GM23338 (cell line): ENCODE results near the gene FUT6. TPM values are rescaled to one million over a fixed set of nuclear protein-coding genes. Genes with fewer than 3 reads are reported as not detected.

ENCODE experiments used
- ATAC-seq: fragments of 200-7000 bp; cut with Tn5 transposase; 3 replicates; pipeline ENCODE4 v1.9.1; 2020
- DNase-seq: peaks from one replicate; pipeline ENCODE4 v3.0.0-alpha.2; 2015; ENCODE audit warnings: low spot score
- H2AFZ ChIP-seq: fragments of 200-600 bp; sonication (generic); 2 replicates; pipeline ENCODE4 v1.8.0; 2016; ENCODE audit warnings: antibody characterized with exemption, mild to moderate bottlenecking, moderate library complexity
- H3F3A ChIP-seq: fragments of 200-600 bp; sonication (generic); replicated peaks from 2 replicates; pipeline ENCODE4 v1.8.0; 2017; ENCODE audit warnings: antibody characterized with exemption, mixed run types, low read depth
- H3K27ac ChIP-seq: fragments of 200-600 bp; sonication (generic); 2 replicates; pipeline ENCODE4 v1.6.1; 2016; ENCODE audit warnings: low read depth
- H3K27me3 ChIP-seq: fragments of 200-600 bp; sonication (generic); 2 replicates; pipeline ENCODE4 v1.8.0; 2016; ENCODE audit warnings: mild to moderate bottlenecking, mixed run types, moderate library complexity; ENCODE audit not compliant: insufficient read depth
- H3K36me3 ChIP-seq: fragments of 200-600 bp; sonication (generic); 2 replicates; pipeline ENCODE4 v1.8.0; 2016; ENCODE audit warnings: mild to moderate bottlenecking; ENCODE audit not compliant: insufficient read depth
- H3K4me1 ChIP-seq: fragments of 200-600 bp; sonication (generic); 2 replicates; pipeline ENCODE4 v1.8.0; 2016; ENCODE audit warnings: mild to moderate bottlenecking, moderate library complexity; ENCODE audit not compliant: insufficient read depth
- H3K4me2 ChIP-seq: fragments of 200-600 bp; sonication (generic); 2 replicates; pipeline ENCODE4 v1.7.1; 2017; ENCODE audit warnings: mixed run types
- H3K4me3 ChIP-seq: fragments of 200-600 bp; sonication (generic); 2 replicates; pipeline ENCODE4 v1.6.1; 2016; ENCODE audit warnings: mixed run types
- H3K79me2 ChIP-seq: fragments of 200-600 bp; sonication (generic); replicated peaks from 2 replicates; pipeline ENCODE4 v1.8.0; 2017; ENCODE audit warnings: mild to moderate bottlenecking; ENCODE audit not compliant: insufficient read depth
- H3K9me2 ChIP-seq: fragments of 200-600 bp; sonication (generic); 2 replicates; pipeline ENCODE4 v1.8.0; 2017; ENCODE audit not compliant: insufficient read depth
- H4K20me1 ChIP-seq: fragments of 200-600 bp; sonication (generic); replicated peaks from 2 replicates; pipeline ENCODE4 v1.8.0; 2017; ENCODE audit warnings: mild to moderate bottlenecking; ENCODE audit not compliant: insufficient read depth
- H3K27ac Mint-ChIP-seq: 2 replicates; pipeline ENCODE4 v1.8.0; 2020; ENCODE audit warnings: inconsistent platforms, mild to moderate bottlenecking, moderate library complexity, mixed read lengths
- H3K27me3 Mint-ChIP-seq: 3 replicates; pipeline ENCODE4 v1.8.0; 2022; ENCODE audit warnings: low read depth, mild to moderate bottlenecking, moderate library complexity, mixed read lengths, inconsistent platforms; ENCODE audit not compliant: insufficient read depth, poor library complexity
- H3K36me3 Mint-ChIP-seq: 3 replicates; pipeline ENCODE4 v1.8.0; 2021; ENCODE audit warnings: low read depth, mild to moderate bottlenecking, inconsistent platforms, moderate library complexity, mixed read lengths
- H3K4me1 Mint-ChIP-seq: 3 replicates; pipeline ENCODE4 v1.8.0; 2020; ENCODE audit warnings: mild to moderate bottlenecking, inconsistent platforms, mixed read lengths
- H3K4me3 Mint-ChIP-seq: 3 replicates; pipeline ENCODE4 v1.8.0; 2021; ENCODE audit warnings: moderate library complexity, mild to moderate bottlenecking, inconsistent platforms, mixed read lengths
- H3K9me3 Mint-ChIP-seq: 3 replicates; pipeline ENCODE4 v1.8.0; 2020; ENCODE audit warnings: moderate library complexity, mild to moderate bottlenecking, inconsistent platforms, mixed read lengths
- CTCF ChIP-seq, 2 experiments: fragments of 200-600 bp in 1 of 2; sonication (generic) in 1 of 2; conservative IDR thresholded peaks; 2 replicates each; pipeline versions ENCODE4 v1.5.1 to v1.6.1; 2016 to 2017; ENCODE audit warnings: antibody characterized with exemption in 2 of 2, low read depth in 2 of 2, mild to moderate bottlenecking in 2 of 2, moderate library complexity in 1 of 2
- POLR2AphosphoS5 ChIP-seq: IDR thresholded peaks from 2 replicates; pipeline ENCODE4 v1.6.1; 2016; ENCODE audit warnings: antibody characterized with exemption, low read depth
- ZNF114 ChIP-seq: fragments of 250-450 bp; sonication (Bioruptor Pico); IDR thresholded peaks from 2 replicates; pipeline ENCODE4 v1.5.0; 2020; ENCODE audit warnings: mild to moderate bottlenecking, moderate library complexity
- polyA plus RNA-seq: library from polyadenylated mRNA; unstranded; fragments of >200 nt; fragmentation: Nextera tagmentation; extraction: Ambion mirVana; gene quantifications from 2 replicates; pipeline ENCODE4 v1.2.1, GENCODE V29; 2016
- total RNA-seq: library from RNA; depleted of rRNA; stranded (reverse); fragments of >200 nt; shearing (Covaris generic); gene quantifications from 2 replicates; pipeline ENCODE4 v1.2.3, GENCODE V29; 2014
- TF ChIP-seq, protein P1 (sequence below): fragments of 250-450 bp; sonication (Bioruptor Pico); IDR thresholded peaks from 2 replicates; pipeline ENCODE4 v1.5.0; 2020; ENCODE audit warnings: mild to moderate bottlenecking, moderate library complexity

The FUT6 gene
- total and polyA plus RNA-seq, 2 experiments from 2014 or later = not detected

GRCh38 chr19:5799247-5800241 is 40.0 kb downstream of the FUT6 start:
- no peak overlapping the region for H3K27ac ChIP-seq
- H3K79me2 ChIP-seq = no peaks in the 10 kb centered on the region
- H3K27me3 Mint-ChIP-seq = peaks cover 40% of the 10 kb centered on the region
- TF ChIP-seq POLR2AphosphoS5 = no peak
- no peak overlapping the region for H3K27ac Mint-ChIP-seq
- H3K4me3 ChIP-seq = no peak overlapping the region
- peaks cover 2% of the 10 kb centered on the region; the same call in 1 of the 3 replicates for H3K36me3 Mint-ChIP-seq
- no peak overlapping the region for H3K4me3 Mint-ChIP-seq
- H3K36me3 ChIP-seq = no peaks in the 10 kb centered on the region
- no peak for ATAC-seq
- H3K9me2 ChIP-seq = peaks cover 5% of the 10 kb centered on the region; the same call in 1 of the 2 replicates
- DNase-seq = no peak
- H3F3A ChIP-seq = no peaks in the 10 kb centered on the region
- H3K4me1 Mint-ChIP-seq = peaks cover 10% of the 10 kb centered on the region; the same call in 2 of the 3 replicates
- H3K9me3 Mint-ChIP-seq = peaks cover 3% of the 10 kb centered on the region; the same call in 2 of the 3 replicates
- H2AFZ ChIP-seq = no peak overlapping the region
- no peak overlapping the region for H3K4me2 ChIP-seq
- H3K4me1 ChIP-seq = no peaks in the 10 kb centered on the region; the same call in 1 of the 2 replicates
- H3K27me3 ChIP-seq = peaks cover 11% of the 10 kb centered on the region
- no peaks in the 10 kb centered on the region for H4K20me1 ChIP-seq

- Histone ChIP-seq H3K9me2 (peaks cover 2% of the 10 kb centered on the region; the same call in 1 of the 2 replicates), H3F3A (no peaks in the 10 kb centered on the region), H3K4me1 (no peaks in the 10 kb centered on the region; the same call in 1 of the 2 replicates), H3K4me2 (no peak overlapping the region), H3K36me3 (no peaks in the 10 kb centered on the region), H3K27me3 (peaks cover 6% of the 10 kb centered on the region), H2AFZ (no peak overlapping the region), H4K20me1 (no peaks in the 10 kb centered on the region), H3K79me2 (no peaks in the 10 kb centered on the region), H3K4me3 (no peak overlapping the region), H3K27ac (no peak overlapping the region)
- no peak for ATAC-seq
- DNase-seq = no peak
- H3K36me3 Mint-ChIP-seq = peaks cover 2% of the 10 kb centered on the region; the same call in 1 of the 3 replicates
- no peak overlapping the region for H3K27ac Mint-ChIP-seq
- H3K4me1 Mint-ChIP-seq = peaks cover 7% of the 10 kb centered on the region
- no peak overlapping the region for H3K4me3 Mint-ChIP-seq
- H3K27me3 Mint-ChIP-seq = peaks cover 32% of the 10 kb centered on the region
- peaks cover 3% of the 10 kb centered on the region; the same call in 1 of the 3 replicates for H3K9me3 Mint-ChIP-seq
- TF ChIP-seq CTCF (conservative IDR thresholded peaks at IDR 0.05; ENCODE audit: low read depth in 2 of 2) (no peak), ZNF114 (CRISPR knock-in tag) (no peak)
- TF ChIP-seq, protein P1, sequence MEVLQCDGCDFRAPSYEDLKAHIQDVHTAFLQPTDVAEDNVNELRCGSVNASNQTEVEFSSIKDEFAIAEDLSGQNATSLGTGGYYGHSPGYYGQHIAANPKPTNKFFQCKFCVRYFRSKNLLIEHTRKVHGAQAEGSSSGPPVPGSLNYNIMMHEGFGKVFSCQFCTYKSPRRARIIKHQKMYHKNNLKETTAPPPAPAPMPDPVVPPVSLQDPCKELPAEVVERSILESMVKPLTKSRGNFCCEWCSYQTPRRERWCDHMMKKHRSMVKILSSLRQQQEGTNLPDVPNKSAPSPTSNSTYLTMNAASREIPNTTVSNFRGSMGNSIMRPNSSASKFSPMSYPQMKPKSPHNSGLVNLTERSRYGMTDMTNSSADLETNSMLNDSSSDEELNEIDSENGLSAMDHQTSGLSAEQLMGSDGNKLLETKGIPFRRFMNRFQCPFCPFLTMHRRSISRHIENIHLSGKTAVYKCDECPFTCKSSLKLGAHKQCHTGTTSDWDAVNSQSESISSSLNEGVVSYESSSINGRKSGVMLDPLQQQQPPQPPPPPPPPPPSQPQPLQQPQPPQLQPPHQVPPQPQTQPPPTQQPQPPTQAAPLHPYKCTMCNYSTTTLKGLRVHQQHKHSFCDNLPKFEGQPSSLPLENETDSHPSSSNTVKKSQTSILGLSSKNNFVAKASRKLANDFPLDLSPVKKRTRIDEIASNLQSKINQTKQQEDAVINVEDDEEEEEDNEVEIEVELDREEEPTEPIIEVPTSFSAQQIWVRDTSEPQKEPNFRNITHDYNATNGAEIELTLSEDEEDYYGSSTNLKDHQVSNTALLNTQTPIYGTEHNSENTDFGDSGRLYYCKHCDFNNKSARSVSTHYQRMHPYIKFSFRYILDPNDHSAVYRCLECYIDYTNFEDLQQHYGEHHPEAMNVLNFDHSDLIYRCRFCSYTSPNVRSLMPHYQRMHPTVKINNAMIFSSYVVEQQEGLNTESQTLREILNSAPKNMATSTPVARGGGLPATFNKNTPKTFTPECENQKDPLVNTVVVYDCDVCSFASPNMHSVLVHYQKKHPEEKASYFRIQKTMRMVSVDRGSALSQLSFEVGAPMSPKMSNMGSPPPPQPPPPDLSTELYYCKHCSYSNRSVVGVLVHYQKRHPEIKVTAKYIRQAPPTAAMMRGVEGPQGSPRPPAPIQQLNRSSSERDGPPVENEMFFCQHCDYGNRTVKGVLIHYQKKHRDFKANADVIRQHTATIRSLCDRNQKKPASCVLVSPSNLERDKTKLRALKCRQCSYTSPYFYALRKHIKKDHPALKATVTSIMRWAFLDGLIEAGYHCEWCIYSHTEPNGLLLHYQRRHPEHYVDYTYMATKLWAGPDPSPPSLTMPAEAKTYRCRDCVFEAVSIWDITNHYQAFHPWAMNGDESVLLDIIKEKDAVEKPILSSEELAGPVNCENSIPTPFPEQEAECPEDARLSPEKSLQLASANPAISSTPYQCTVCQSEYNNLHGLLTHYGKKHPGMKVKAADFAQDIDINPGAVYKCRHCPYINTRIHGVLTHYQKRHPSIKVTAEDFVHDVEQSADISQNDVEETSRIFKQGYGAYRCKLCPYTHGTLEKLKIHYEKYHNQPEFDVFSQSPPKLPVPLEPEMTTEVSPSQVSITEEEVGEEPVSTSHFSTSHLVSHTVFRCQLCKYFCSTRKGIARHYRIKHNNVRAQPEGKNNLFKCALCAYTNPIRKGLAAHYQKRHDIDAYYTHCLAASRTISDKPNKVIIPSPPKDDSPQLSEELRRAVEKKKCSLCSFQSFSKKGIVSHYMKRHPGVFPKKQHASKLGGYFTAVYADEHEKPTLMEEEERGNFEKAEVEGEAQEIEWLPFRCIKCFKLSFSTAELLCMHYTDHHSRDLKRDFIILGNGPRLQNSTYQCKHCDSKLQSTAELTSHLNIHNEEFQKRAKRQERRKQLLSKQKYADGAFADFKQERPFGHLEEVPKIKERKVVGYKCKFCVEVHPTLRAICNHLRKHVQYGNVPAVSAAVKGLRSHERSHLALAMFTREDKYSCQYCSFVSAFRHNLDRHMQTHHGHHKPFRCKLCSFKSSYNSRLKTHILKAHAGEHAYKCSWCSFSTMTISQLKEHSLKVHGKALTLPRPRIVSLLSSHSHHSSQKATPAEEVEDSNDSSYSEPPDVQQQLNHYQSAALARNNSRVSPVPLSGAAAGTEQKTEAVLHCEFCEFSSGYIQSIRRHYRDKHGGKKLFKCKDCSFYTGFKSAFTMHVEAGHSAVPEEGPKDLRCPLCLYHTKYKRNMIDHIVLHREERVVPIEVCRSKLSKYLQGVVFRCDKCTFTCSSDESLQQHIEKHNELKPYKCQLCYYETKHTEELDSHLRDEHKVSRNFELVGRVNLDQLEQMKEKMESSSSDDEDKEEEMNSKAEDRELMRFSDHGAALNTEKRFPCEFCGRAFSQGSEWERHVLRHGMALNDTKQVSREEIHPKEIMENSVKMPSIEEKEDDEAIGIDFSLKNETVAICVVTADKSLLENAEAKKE (CRISPR knock-in tag) = no peak
Observed at GRCh38 chr19:5798244-5798643, 41.3 kb downstream of the FUT6 start.
